Sigmoid colon (tissue), 4 donors: Measurements from ENCODE around the gene NEK9.

Experiments
- CTCF ChIP-seq, 4 experiments: fragments of 450-650 bp in 3 of 4; fragments of 200-600 bp in 1 of 4; IDR thresholded peaks; one replicate each; pipeline ENCODE4 v1.5.1; 2016 to 2019; ENCODE audit warnings: antibody characterized with exemption in 4 of 4, mild to moderate bottlenecking in 3 of 4, moderate library complexity in 2 of 4
- EP300 ChIP-seq, 4 donors: sonication (generic); formaldehyde crosslinking; IDR thresholded peaks; one replicate each; pipeline ENCODE4 v1.6.1; 2017; ENCODE audit warnings: antibody characterized with exemption in 4 of 4
- POLR2A ChIP-seq, 2 donors: fragments of 450-650 bp; IDR thresholded peaks; one replicate each; pipeline ENCODE4 v1.6.1; 2016; ENCODE audit warnings: antibody characterized with exemption in 2 of 2, mild to moderate bottlenecking in 2 of 2, moderate library complexity in 2 of 2
- POLR2AphosphoS5 ChIP-seq, 4 donors: sonication (generic); formaldehyde crosslinking; IDR thresholded peaks; one replicate each; pipeline ENCODE4 v1.6.1; 2017; ENCODE audit warnings: antibody characterized with exemption in 4 of 4

GRCh38 chr14:75069121-75069810, 57.6 kb downstream of the NEK9 start, which contains the start of gene ZC2HC1C:
- TF ChIP-seq CTCF (IDR thresholded peaks at IDR 0.05), result no peak
- TF ChIP-seq POLR2A (IDR thresholded peaks at IDR 0.05), result peak; percentile 33 to 41
- peak in 2 of 4 donors; percentile 49 to 75 for TF ChIP-seq EP300 (IDR thresholded peaks at IDR 0.05)
- peak; percentile 67 to 89 (median 83) for TF ChIP-seq POLR2AphosphoS5 (IDR thresholded peaks at IDR 0.05)
